DND-41 (cell line): ENCODE measurements around the gene ST3GAL4.

ENCODE experiments used
- ATAC-seq: fragments of 200-7000 bp; cut with Tn5 transposase; 3 replicates; pipeline ENCODE4 v1.9.1; 2021; ENCODE audit warnings: low read depth; ENCODE audit not compliant: insufficient read depth
- DNase-seq: peaks from one replicate; pipeline ENCODE4 v3.0.0-alpha.2; 2020
- H2AFZ ChIP-seq: 2 replicates; pipeline ENCODE4 v1.6.0; 2012; ENCODE audit warnings: low read depth, low read length
- H3K27ac ChIP-seq: 2 replicates; pipeline ENCODE4 v1.5.1; 2012; ENCODE audit warnings: low read length, inconsistent platforms
- H3K27me3 ChIP-seq: fragments of 200-600 bp; sonication (generic); 2 replicates; pipeline ENCODE4 v1.6.0; 2012; ENCODE audit warnings: low read length, mild to moderate bottlenecking, inconsistent platforms; ENCODE audit not compliant: insufficient read depth, poor library complexity
- H3K36me3 ChIP-seq: 2 replicates; pipeline ENCODE4 v1.5.1; 2012; ENCODE audit warnings: low read length, inconsistent platforms; ENCODE audit not compliant: insufficient read depth
- H3K4me1 ChIP-seq: 2 replicates; pipeline ENCODE4 v1.5.1; 2012; ENCODE audit warnings: mild to moderate bottlenecking, low read length; ENCODE audit not compliant: insufficient read depth
- H3K4me2 ChIP-seq: 2 replicates; pipeline ENCODE4 v1.6.0; 2012; ENCODE audit warnings: mild to moderate bottlenecking, moderate library complexity, low read length, inconsistent platforms; ENCODE audit not compliant: insufficient read depth
- H3K4me3 ChIP-seq, 2 experiments: fragments of 200-600 bp in 1 of 2; shearing (Covaris generic) in 1 of 2; 2 replicates each; pipeline ENCODE4 v1.5.1; 2012 to 2016; ENCODE audit warnings: inconsistent platforms in 2 of 2, low read length in 2 of 2, mild to moderate bottlenecking in 2 of 2, low read depth in 1 of 2, moderate library complexity in 1 of 2
- H3K79me2 ChIP-seq: 2 replicates; pipeline ENCODE4 v1.6.0; 2012; ENCODE audit warnings: low read length, inconsistent platforms; ENCODE audit not compliant: insufficient read depth
- H3K9ac ChIP-seq: 2 replicates; pipeline ENCODE4 v1.6.0; 2012; ENCODE audit warnings: low read depth, mild to moderate bottlenecking, inconsistent platforms, low read length, moderate library complexity
- H3K9me3 ChIP-seq: 2 replicates; pipeline ENCODE4 v1.5.1; 2012; ENCODE audit warnings: low read length, moderate library complexity, mild to moderate bottlenecking, inconsistent platforms; ENCODE audit not compliant: insufficient read depth, severe bottlenecking
- H4K20me1 ChIP-seq: 2 replicates; pipeline ENCODE4 v1.6.0; 2012; ENCODE audit warnings: low read length; ENCODE audit not compliant: insufficient read depth
- CTCF ChIP-seq: IDR thresholded peaks from 2 replicates; pipeline ENCODE4 v1.5.1; 2012; ENCODE audit warnings: borderline replicate concordance, low read length, moderate library complexity, mild to moderate bottlenecking; ENCODE audit not compliant: poor library complexity, severe bottlenecking; ENCODE audit errors: extremely low read depth
- EZH2 ChIP-seq: IDR thresholded peaks from 3 replicates; pipeline ENCODE4 v1.6.1; 2012; ENCODE audit warnings: borderline replicate concordance, low read depth, mild to moderate bottlenecking, moderate library complexity, low read length, inconsistent platforms; ENCODE audit not compliant: severe bottlenecking

Gene ST3GAL4

GRCh38 chr11:126415669-126416420 lies 60.4 kb downstream of the ST3GAL4 start:
- no peak overlapping the region for H2AFZ ChIP-seq
- no peak overlapping the region for H3K4me3 ChIP-seq
- ATAC-seq: no peak
- no peak overlapping the region for H3K4me2 ChIP-seq
- no peaks in the 10 kb centered on the region for H3K27me3 ChIP-seq
- peaks cover 32% of the 10 kb centered on the region for H3K36me3 ChIP-seq
- H3K9ac ChIP-seq: no peak overlapping the region
- no peaks in the 10 kb centered on the region for H4K20me1 ChIP-seq
- DNase-seq: no peak
- no peak for TF ChIP-seq EZH2
- no peak for TF ChIP-seq CTCF
- no peak overlapping the region for H3K27ac ChIP-seq
- H3K9me3 ChIP-seq: no peaks in the 10 kb centered on the region
- no peaks in the 10 kb centered on the region for H3K4me1 ChIP-seq
- no peaks in the 10 kb centered on the region for H3K79me2 ChIP-seq

- no peak for DNase-seq
- no peak for ATAC-seq
- Histone ChIP-seq H4K20me1 (no peaks in the 10 kb centered on the region), H3K36me3 (peaks cover 32% of the 10 kb centered on the region), H3K79me2 (no peaks in the 10 kb centered on the region), H3K27ac (no peak overlapping the region), H3K4me3 (no peak overlapping the region), H3K4me2 (no peak overlapping the region), H3K27me3 (no peaks in the 10 kb centered on the region), H3K9me3 (no peaks in the 10 kb centered on the region), H3K4me1 (no peaks in the 10 kb centered on the region), H2AFZ (no peak overlapping the region), H3K9ac (no peak overlapping the region)
- TF ChIP-seq CTCF (no peak), EZH2 (no peak)
These were observed 61.1 kb downstream of the ST3GAL4 start for GRCh38 chr11:126416542-126417090.

DNA sequence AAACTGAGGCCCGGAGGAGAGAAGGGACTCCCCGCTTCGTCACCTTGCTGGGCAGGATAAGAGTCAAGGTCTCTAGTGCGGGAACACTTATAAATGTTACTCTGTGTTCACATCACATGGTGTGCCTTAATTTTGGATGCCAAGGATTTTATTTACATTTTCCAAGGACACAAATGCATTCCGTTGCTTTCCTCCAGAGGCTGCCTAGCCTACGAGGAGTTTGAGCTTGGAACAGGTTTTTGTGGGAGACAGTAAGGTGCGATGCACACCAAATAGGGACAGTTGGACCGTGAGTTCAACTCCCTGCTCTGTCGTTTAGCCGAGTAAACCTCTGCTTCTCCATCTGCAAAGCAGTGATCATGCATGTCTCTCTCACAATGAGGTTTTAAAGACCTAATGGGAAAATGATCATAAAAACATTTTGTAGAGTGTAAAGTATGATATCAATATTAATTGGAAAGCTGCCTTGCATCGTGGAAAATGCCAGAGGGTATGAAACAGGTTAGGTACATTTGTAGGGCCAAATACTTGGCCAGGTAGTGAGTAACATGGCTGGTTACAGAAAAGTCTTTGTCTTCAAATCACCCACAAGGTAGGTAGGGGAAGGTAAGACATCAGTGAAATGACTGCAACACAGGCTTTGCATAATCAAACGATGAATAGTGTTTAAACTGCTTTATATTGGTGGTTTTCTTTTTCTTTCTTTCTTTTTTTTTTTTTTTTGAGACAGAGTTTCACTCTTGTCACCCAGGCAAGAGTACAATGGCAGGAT lies 61.8 kb downstream of the ST3GAL4 start:
- Histone ChIP-seq H3K79me2 (no peaks in the 10 kb centered on the region), H3K4me3 (no peak overlapping the region), H4K20me1 (no peaks in the 10 kb centered on the region), H3K27me3 (no peaks in the 10 kb centered on the region), H2AFZ (no peak overlapping the region), H3K36me3 (peaks cover 32% of the 10 kb centered on the region), H3K4me1 (no peaks in the 10 kb centered on the region), H3K9ac (no peak overlapping the region), H3K4me2 (no peak overlapping the region), H3K9me3 (no peaks in the 10 kb centered on the region), H3K27ac (no peak overlapping the region)
- TF ChIP-seq EZH2 (no peak), CTCF (no peak)
- no peak for DNase-seq
- ATAC-seq: no peak
